GM12873 (cell line): ENCODE measurements around the gene RYR3.

Source experiments
- CTCF ChIP-seq: IDR thresholded peaks from 2 replicates; pipeline ENCODE4 v1.5.1; 2012; ENCODE audit warnings: low read depth, mild to moderate bottlenecking, moderate library complexity, low read length, control low read depth; ENCODE audit not compliant: insufficient read depth; ENCODE audit errors: missing control alignments

Gene RYR3

GRCh38 chr15:33831646-33832045 is 520.9 kb downstream of the RYR3 start:
- no peak for TF ChIP-seq CTCF

GRCh38 chr15:33834892-33835743 is 524.4 kb downstream of the RYR3 start:
- no peak for TF ChIP-seq CTCF

GRCh38 chr15:33837294-33837693 is 526.5 kb downstream of the RYR3 start:
- no peak for TF ChIP-seq CTCF

- no peak for TF ChIP-seq CTCF
Observed at GRCh38 chr15:33839540-33839939, 528.8 kb downstream of the RYR3 start.

- no peak for TF ChIP-seq CTCF
Observed at GRCh38 chr15:33840615-33841014, 529.8 kb downstream of the RYR3 start.

GRCh38 chr15:33844186-33844585 is 533.4 kb downstream of the RYR3 start:
- no peak for TF ChIP-seq CTCF

GRCh38 chr15:33844597-33844996 is 533.8 kb downstream of the RYR3 start:
- TF ChIP-seq CTCF = no peak

- no peak for TF ChIP-seq CTCF
Observed at GRCh38 chr15:33846142-33846541, 535.4 kb downstream of the RYR3 start.
